ENCODE measurements around the gene IL17D.
A peak's percentile ranks its signal among the peaks of the same experiment; 100 is the strongest.
"Not testable (repeated sequence)": the region's sequence is repeated elsewhere in the genome, so short reads cannot be mapped to it uniquely, and the experiment has no call there.

IL17D gene, protein sequence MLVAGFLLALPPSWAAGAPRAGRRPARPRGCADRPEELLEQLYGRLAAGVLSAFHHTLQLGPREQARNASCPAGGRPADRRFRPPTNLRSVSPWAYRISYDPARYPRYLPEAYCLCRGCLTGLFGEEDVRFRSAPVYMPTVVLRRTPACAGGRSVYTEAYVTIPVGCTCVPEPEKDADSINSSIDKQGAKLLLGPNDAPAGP

DNA sequence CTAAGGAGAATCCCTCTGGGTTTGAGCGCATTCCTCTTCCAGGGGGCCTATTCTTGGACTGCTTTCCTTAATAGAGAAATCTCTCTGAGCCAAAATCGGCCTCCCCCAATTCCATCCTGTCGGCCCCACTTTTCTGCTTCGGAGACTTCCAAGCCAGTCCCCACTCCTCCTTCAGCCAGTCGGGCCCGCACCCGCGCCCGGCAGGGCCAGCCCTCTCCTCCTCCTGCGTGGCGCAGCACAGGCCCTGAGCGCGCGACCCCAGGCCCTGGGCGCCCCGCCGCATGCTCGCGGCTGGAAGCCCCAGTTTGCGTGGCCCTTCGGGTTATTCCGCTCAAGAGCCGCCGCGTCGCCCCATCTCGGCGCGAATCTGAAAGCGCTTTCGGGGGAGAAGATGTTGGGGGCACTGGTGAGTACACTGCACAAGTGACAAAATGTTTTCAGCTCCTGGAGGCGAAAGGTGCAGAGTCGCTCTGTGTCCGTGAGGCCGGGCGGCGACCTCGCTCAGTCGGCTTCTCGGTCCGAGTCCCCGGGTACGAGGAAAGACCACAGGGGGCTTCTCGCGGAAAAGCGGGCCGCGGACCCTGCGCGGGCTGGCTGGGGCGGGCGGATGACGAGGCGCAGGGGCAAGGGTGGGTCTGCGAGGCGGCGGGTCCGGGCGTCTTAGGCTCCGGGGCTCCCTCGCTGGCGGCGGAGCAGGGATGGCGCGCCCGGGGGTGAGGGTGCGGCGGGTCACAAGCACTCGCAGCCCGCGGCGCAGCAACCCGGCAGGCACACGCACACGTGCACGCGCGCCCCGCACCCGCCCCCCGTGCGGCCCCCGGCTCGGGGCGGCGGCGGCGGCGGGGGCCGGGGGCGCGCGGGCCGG lies at the start of gene IL17D:
TSS of gene IL17D (plus strand) at position 785 of the 865 bp plus-strand sequence. CDS start 303 bp downstream, outside the sequence.
- DNase-seq: no peak

DNA sequence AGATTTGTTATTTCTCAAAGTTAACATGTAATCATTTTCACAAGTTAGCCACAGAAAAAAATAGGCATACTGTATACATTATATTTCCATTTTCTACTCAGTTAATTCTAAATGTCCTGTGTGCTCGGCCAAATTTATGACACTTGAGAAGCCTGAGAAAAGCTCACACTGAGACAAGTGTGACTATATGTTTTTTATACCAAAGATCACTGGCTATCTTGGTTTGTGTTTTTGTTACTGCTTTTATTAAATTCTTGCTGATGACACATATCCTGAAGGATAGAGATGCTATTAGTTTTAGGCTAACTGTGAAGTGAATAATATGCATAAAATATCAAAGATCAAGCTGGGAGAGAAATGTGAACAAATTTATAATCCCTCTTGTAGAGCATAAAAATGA lies 49.3 kb upstream of the IL17D start:
- no peak for DNase-seq

DNA sequence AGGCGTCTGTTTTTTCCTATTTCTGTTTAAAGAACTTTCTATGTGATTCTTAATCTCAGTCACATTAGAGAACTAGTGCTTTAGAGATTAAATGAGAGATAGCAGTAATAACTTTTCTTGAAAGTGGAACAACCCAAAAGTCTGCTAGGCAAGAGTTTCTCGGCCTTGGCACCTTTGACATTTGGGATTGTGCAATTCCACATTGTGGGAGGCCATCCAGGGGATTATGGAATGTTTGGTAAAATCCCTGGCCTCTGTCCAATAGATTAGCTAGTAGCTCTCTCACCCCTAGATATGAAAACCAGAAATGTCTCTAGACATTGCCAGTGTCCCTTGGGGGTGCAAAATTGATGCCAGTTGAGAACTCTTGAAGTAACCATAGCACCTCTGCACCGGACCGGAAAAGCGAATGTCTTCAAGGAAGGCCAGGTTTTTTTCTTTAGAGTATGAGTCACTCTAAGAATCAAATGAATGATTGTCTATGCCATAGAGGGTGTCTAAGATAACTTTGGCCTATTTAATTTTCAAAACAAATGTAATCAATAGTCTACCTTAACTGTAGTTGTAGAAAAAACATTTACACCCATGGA lies 45.0 kb upstream of the IL17D start:
- DNase-seq: no peak

DNA sequence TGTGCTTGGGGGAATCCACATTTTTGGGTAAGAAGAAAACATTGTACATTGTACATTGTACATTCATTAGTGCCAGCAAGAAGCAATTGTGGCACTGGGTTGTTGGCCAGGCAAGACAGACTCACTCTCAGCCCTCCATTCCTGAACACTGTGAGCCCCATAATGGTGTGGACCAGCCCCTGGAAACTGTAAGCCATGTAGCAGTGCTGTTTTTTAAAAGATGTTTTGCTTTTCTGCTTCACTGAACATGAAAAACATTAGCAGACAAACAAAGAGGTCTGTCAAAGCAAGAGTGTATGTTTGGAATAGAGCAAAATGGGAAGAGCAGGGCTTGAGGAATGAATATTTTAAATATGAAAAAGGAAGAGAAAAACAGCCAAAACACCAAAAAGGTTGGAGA lies 39.1 kb upstream of the IL17D start:
- no peak for DNase-seq

DNA sequence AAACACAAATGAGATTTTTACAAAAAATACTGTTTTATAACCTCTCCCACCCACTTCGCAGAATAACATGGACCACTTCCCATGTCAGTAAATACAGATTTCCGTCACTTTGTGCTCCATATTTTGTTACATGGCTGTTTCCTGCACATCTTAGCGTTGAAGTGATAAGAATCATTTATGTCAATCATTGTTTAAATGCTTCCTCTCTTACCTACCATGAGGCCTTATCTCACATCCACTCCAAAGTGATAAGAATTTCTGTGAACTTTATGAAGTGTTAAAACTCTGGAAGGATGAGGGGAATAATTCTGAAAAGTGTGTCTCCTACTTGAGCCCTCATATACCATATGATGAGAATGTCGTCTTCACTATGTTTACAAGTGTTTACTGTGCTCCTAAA lies 36.6 kb upstream of the IL17D start:
- DNase-seq: no peak

DNA sequence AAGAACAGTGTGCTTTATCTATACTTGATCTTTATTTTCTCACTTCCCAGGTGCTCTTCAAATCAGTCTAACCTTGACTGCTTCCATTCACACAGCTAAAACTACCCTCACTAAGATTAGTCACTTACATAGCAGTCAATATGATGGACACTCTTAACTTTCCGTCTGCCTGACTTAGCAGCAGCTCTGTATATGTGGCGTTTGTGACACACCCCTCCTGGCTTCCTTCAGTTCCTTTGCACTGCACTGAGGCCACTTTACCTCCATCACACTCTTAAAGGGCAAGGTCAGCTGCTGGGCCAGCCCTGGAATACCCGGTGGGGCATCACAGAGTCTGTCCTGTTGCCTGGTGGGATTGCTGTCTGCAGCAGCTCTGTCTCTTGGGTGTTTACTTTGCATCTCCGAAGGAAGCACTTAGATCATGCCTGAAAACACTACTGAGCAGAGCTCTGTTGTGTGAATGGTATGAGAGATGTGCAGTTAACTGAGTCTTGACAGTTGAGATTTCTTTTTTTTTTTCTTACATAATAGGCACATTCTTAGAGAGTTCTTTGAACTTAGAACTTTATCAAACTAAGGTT lies 35.6 kb upstream of the IL17D start:
- DNase-seq: no peak

DNA sequence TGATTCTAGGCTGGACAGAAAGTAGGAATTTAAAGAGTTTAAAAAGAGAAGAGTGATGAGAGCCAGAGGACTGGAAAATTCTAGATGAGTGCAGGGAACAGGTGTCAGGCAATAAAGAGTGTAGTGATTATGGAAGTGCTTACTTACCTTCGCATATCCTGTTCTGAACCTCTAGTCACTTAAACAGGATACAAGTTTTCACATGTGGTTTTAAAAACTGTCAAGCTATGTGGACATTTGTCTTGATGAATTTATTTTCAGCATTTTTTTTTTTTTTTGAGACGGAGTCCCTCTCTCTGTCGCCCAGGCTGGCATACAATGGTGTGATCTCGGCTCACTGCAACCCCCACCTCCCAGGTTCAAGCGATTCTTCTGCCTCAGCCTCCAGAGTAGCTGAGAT lies 34.3 kb upstream of the IL17D start:
- DNase-seq: no peak

DNA sequence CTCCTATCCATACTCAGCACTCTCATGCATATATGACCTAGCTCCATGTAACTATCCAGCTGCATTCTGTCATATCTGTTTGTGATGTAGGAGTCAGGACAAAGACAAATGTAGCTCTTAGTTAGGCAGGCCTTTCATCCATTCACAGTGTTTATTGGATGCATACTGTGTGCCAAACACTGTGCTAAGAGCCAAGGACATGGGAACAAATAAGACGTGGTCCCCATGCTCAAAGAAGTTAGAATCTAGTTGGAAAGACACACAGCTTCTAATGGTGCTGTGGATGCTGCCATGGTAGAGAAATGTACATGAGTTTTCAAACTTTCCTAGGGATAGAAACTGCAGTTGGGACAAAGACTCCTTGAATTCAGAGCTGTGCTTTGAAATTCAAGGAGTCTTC lies 31.7 kb upstream of the IL17D start:
- DNase-seq: no peak

DNA sequence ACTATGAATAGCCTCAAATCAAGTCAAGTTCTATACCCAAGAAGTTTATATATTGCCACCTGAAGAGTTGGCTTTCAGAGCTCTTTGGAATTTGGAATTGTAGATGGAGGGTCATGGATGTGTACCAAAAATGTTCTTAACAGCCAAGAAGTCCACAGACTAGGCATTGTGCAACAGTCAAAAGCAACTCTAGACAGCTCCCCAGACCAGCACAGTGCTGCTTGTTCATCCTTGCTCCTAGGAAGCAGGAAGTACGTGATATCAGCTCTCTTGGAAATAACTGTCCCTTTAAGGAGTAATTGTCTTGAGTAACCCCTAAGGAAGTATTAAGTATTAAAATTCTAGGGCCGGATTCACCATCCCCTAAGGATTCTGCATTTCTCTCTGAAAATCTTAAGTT lies 30.7 kb upstream of the IL17D start:
- no peak for DNase-seq

DNA sequence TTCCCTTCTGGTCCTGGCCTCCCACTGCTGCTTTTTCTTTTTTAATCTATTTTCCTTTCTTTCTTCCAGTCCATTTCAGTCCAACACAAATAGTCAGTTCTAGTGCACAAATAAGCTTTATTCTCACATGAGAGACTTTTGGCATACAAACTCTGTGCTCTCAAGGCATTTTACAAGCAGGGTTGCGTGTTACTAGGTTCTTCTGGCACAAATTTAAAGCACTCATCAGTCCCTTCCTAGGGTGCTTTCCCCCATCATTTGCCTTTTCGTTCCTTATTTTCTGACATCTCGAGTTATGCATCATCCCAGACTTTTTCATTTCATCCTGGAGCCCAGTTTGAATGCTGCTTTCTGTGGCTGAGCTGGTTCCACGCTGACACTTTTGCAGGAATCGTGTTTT lies 29.8 kb upstream of the IL17D start:
- no peak for DNase-seq

DNA sequence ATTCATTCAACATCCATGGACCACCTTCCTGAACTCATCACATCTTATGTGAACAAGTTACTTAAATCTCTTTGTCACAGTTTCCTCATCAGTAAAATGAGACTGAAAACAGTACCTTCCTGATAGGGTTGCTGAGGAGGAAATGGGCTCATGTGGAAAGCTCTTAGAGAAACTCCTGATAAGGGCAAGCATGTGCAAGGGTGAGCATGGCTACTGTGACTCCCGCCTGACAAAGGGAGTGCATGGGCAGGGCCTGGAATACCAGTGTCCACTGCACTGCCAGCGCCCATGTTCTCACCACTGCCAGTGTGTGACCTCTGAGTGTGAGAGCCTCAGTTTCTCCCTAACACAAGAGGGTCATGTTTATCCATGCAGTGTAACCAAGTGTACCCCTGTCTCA lies 27.3 kb upstream of the IL17D start:
- no peak for DNase-seq

DNA sequence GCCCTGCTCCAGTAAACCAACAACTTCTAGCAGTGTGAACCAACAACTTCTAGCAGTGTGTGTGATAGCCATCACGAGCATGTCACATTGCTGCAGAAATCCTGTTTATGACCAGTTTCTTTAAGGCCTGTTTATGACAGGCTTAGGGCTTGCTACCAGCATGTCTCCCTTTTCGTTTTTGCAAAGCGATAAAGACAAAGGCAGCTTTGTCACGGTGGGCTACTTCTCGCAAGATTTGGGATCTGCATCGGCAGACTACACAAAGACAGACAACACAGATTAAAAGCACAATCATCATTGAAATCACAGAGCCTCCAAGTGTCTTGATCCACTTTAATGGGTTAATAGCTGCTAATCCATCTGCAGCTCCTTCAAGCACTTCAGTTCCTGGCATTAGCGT lies 24.9 kb upstream of the IL17D start:
- not testable (repeated sequence) for DNase-seq

DNA sequence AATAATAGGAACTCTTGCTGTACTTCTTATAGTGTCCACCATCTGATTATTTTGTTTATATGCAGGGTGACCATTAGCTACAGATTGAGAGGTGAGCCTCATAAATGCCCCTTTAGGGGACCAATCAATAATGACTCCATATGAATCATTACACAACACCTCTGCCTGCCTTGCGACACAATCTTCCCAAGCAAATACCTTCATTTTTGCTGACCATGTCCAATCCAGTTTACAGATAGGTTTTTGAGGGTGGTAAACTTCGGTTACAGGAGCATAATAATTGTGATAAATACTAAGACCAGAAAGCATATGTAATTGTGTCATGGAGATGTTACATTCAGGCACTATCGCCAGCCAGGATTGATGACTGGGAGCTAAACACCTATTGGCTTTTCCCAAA lies 23.6 kb upstream of the IL17D start:
- no peak for DNase-seq

DNA sequence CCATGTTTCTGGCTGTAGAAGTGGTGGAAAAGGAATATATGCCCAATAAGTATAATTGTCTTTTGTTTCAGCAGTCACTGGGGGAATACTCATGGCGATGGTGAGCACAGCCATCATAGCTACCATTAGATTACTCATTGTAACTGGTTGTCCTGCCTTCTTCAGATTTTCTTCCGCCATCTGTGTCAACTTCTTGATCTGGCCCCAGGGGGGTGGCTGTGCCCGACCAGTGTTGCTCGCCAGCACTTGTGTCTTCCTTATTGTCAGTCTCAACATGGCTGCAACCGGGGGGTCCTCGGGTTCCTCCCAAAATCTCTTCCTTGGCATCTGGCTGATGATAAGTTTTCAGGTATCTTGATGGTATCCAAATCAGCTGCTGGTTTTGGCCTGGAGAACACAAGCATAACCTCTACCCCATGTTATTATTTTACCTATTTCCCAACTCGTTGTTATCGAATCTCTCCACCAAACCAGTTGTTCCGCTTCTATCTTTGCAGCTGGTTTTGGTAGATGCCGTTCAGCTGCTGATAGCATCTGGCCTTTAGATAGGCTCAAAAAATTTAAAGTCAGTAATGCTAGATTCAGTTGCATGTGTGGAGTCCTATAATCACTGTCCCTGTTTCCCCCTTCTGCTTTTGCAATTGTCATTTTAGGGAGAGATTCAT lies 23.0 kb upstream of the IL17D start:
- DNase-seq: no peak

DNA sequence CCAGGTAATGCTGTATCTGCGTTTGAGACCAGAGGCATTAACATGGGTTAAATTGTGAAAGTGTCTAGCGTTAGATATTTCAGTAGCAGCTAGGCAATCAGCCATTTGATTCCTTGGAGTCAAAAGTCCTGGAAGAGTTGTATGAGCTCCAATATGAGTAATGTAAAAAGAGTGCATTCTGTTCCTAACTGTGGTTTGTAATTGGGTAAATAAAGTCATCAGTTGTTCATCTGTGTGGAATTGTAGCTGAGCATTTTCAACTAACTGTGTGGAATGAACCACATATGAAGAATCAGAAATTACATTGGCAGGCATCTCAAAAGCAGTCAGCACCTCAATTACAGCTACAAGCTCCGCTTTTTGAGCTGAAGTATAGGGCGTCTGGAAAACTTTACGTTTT lies 22.0 kb upstream of the IL17D start:
- not testable (repeated sequence) for DNase-seq

DNA sequence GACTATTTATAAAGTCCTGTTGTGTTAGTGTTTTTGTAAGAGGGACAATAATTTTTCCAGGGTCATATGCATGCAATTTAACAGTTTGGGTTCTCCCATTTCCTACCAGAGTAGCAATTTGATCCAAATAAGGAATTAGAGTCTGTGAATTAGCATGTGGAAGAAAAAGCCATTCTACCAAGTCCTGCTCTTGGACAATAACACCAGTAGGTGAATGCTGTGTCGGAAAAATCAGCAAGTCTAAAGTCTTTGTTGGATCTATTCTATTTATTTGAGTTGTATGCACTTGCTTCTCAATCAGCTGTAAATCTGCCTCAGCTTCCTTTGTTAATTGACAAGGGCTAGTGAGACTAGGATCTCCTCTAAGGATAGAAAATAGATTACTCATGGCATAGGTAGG lies 21.4 kb upstream of the IL17D start:
- DNase-seq: no peak

DNA sequence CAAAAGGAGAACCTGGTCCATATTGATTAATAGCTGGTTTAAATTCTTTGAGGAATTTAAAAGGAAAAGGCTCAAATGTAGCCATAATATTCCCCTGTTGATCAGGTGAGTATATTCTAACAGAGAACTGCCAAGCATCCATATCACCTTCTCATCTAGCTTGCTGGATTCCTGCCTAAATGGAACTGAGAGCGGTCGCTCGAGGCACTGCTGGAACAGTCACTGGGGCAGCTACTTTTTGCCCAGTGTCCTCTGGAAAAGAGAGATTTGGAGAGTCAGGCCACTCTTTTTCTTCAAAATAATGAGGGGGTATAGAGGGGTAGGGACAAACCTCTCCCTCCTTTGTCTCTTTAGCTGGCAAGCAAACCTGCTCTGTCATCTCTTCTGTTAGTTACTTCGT lies 19.5 kb upstream of the IL17D start:
- DNase-seq: no peak

DNA sequence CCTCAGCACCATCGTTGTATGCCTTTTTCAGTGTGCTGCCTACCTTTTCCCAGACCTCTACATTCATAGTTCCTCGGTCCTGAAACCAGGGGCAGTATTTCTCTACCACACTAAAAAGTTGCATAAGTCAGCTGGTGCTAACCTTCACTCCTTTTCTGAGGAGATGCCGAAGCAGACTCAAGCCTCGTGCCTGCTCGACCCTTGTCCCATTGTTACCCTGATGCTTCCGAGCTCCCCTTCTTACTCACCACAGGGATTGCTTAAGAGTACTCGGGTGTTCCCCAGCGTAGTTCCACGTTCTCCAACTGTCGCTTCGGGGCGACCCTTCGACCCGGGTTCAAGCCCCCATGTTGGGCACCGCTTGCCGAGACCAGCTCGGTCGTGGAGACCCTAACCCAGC lies 19.0 kb upstream of the IL17D start:
- peak in 1 of 2 donors; percentile 68 for DNase-seq

DNA sequence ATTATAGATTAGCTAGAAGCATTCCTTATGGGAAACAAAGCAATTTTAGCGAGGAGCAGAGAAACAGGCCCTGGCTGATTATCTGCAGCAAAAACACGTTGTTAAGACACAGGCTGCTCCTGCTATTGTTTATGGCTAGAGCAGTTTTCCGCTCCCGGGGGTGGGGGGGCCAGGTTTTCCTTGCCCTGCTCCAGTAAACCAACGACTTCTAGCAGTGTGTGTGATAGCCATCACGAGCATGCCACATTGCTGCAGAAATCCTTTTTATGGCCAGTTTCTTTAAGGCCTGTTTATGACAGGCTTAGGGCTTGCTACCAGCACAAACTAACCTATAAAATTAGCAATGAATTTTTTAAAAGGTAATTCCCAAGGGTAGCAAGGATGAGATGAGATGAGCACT lies 18.4 kb upstream of the IL17D start:
- no peak for DNase-seq

DNA sequence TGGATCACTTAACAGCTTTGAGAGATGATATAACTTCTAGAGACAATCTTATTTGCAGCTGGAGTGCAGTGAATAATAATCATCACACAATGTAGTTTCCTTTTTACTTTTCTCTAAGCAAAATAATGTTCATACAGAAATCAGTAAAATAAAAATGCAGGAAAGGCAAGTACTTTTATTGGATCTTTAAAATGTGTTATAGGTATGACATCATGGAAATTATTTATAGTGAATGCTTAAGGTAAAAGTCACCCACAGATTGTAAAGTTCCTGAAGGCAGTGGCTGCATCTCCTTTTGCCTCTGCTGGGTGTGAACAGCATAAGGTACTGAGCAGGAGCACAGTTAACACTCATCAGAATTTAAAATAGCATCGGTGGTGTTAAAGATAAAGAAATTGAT lies 17.3 kb upstream of the IL17D start:
- DNase-seq: no peak

DNA sequence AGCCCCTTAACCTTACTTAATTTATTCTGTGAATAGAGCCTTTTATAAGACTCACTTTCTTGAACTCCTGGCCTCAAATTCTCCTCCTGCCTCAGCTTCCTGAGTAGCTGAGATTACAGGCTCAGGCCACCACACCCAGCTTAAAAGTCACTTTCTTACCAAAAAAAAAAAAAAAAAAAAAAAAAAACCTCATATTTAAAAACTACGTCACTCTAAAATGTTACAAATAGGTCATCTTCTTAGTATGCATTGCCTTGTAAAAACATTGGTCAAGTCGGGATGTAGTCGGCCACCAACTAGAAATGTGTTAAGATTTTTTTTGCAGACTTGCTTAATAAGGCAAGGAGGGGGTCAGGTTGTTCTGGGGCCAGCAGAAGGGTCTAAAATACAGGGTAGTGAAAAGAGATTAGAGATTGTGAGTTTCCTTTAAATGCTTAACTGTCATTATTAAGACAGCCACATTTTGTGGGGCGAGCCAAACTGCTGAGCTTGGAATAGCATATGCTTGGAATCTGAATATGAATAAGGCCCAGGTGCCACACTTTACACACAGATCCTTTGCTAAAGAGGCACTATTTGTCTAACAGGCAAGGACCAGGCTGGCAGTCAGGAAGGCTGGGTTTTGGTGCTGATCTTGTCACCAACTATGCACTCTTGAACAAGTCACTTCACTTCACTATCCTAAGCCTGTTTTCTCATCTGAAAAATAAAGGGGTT lies 16.5 kb upstream of the IL17D start:
- DNase-seq: no peak

DNA sequence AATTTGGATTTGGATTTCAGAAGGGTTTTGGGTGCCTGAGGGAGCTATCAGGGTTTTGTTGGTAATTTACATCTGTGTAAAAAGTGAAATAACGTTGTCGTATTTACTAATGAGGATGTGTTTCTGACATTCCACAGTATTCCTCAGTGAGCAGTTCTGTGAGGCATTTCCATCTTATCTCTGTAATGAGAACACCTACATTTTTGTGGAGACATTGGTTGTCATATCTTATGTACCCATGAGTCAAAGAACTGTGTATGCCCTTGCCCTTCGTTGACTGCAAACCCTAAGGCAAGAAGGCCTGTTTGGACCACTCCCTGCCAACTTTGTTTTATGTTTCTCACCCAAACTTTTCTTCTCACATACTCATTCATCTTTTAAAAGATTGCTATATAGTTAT lies 14.2 kb upstream of the IL17D start:
- no peak for DNase-seq

DNA sequence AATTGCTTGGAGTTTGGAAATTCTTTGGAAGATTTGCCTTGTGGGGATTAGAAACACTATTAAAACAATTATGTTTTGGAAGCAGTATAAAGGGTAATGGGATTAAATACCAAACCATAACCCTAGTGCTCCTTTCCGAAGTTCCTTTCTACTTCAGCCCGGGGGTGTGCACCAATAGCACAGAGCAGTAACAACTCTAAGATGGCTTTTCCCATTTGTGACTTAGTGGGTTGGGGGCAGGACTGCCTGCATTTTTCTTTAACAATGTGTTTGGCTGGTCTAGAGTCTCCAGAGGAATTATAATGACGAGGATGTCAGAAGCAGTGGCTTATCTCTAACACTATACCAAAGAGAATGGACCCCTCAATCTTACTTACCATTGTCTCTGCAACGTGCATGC lies 11.9 kb upstream of the IL17D start:
- DNase-seq: no peak

All from inflammatory macrophage treated with lipopolysaccharide for 1 hour (primary cell).